ENCODE data around the gene C20orf204.

The C20orf204 gene

GRCh38 chr20:64072498-64073063 is 36.6 kb downstream of the C20orf204 start:
- no peak for DNase-seq (ENCODE audit: low read depth)

DNA sequence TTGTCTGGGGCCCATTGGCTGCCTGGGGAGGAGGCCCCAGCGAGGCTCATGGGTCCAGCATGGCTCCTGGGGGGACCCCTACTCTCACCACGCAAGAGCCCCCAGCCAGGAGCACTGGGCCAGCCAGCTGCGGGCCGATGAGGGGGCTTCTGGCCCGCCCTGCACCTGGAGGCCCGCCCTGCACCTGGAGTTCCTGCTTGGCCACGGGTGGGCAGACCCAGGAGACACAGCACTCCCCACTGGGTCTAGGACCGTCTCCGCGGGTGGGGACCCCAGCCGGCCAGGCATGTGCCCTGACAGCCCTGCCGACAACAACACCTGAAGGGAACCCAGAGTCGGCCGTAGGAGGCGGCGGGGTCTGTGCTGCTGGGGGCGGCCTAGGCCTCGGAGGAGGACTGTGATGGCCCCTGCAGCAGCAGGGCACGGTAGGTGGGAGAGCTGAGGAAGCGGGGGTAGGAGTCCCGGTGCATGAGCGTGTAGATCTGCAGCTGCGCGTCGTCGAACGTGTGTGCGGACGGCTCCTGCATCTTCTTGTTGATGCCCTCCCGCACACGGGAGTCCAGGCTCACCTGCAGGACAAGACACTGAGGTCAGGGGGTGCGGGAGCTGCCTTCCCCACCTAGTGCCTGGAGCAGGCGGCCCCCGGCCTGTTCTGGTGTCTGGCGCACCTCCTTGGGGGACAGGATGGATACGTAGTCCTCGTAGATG is 37.6 kb downstream of the C20orf204 start:
- no peak for DNase-seq (ENCODE audit: low read depth)

DNA sequence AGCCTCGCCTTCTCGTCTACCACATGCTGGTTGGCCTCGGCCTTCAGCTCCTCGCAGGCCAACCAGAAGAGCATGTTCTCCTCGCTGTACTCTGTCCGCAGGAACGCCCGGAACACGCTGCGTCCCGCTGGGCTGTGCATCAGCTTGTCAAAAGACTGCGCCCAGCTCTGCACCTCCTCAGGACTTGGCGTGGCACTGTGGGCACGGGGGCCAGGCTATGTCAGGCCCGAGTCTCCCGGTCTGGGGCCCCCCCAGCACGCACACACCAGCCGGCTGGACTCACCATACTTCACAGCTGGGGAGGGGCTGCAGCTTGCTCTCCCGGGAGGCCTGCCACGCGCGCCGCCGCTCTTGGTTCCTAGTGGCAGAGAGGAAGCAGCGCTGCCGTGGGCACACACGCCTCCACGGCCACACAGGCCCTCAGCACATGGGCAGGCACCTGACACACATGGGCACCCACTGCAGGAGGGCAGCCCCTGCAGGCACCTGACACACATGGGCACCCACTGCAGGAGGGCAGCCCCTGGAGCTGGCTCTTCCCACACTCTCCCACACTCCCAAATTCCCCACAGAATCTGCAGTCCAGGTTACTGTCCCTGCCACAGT is 38.3 kb downstream of the C20orf204 start:
- DNase-seq (ENCODE audit: low read depth), result no peak

- no peak for DNase-seq (ENCODE audit: low read depth)
Measured at GRCh38 chr20:64074963-64075362, 39.0 kb downstream of the C20orf204 start.

DNA sequence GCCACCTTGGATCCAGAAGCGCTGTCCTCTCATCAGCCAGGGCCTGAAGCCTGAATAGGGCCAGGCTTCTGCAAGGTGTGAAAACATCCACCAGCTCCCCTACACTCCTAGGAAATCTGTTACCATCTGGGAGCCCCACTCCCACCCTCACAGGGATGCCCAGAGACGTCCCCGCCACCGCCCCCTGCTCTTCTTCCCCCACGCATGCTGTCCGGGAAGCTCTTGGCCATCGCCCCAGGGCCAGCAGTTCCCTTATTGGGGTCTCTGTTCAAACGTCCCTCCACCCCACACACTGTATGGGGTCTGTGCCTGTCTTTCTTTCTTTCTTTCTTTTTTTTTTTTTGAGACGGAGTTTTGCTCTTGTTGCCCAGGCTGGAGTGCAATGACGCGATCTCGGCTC is 39.6 kb downstream of the C20orf204 start:
- no peak for DNase-seq (ENCODE audit: low read depth)

DNA sequence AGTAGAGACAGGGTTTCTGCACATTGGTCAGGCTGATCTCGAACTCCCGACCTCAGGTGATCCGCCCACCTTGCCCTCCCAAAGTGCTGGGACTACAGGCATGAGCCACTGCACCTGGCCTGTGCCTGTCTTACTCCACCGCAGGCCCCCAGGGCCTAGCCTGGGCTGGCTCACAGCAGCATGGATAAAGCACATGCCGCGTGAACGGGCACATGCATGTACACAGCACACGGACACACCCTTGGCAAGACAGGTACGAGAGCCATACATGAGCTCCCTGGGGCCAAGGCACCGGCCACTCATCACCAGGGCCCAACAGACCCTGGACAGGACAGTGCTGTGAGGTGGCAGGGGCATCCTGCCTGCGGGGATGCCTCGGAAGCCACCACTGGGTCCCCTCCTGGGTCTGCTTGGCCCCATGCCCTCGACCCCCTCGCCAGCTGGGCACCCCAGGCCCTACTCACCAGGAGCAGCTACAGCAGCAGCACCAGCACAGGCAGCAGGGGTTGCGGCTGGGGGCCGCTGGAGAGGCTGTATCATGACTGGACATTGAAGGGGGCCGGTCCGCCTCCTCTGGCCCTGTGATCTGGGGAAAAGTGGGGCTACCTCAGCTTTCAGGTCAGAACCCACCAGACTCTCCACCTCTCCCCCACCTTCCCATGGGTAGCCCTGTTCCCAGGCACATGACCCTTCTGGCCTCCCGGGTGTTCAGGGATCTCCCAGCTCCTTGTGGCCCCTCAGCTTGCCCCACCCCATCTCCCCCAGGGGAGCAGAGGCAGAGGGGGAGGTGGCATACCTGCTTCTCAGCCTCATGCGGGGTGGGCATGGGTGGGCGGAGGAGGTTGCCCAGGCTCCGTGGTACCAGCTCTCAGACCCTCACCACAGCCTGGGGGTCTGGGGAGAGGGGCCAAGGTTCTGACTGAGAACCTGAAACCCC is 40.3 kb downstream of the C20orf204 start:
- DNase-seq (ENCODE audit: low read depth), result no peak

DNA sequence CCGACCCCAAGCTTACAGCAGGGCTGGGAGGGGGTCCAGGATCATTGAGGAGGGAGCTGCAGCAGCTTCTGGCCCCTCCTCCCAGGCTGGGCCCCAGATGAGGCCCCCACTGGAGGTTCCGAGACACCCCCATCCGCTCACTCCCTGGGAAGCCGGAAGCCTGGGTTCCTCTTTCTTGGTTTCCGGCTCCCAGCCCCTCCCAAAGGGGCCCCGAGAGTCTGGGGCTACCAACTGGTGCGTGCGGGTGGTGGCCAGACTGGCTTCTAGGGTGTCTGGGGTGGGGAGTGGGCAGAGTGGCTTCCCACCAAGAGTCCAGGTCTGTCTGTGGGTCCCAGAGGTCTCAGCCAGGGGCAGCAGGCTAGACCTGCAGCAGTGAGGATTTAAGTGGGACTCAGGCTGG is 41.1 kb downstream of the C20orf204 start:
- DNase-seq (ENCODE audit: low read depth), result no peak

- DNase-seq (ENCODE audit: low read depth), result no peak
Measured at GRCh38 chr20:64077541-64077875, 41.5 kb downstream of the C20orf204 start.

DNA sequence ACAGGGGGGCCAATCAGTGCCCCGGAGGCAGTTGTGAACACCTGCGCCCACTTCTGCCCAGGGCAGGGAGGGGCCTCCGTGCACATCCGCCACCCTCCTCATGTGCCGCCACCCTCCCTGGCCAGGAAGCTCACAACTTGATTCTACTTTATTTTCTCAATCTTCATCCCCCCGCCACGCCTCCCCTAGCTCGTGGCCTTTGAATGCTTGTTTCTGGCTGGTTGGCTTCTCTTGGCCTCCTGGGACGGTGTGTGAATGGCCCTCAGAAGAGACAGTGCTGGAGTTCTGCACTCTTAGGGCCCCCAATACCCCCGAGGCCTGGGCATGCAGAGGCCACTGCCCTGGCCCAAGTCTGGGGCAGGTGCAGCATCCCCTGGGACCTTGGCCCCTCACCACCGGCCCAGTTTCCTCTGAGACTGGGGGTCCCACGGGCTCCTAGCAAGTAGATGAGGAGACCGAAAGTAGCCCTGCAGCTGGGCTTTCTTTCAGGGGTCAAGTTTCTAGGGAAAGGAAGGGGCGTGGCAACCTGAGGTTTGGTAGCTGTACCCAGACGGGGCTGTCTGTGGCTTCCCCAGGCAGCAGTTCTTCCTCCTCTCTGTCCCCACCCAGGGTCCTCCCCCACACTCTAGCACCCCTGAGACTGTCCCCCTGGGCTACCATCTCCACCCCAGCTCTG is 42.0 kb downstream of the C20orf204 start:
- no peak for DNase-seq (ENCODE audit: low read depth)

GRCh38 chr20:64078934-64079272 is 42.9 kb downstream of the C20orf204 start:
- DNase-seq (ENCODE audit: low read depth), result no peak

GRCh38 chr20:64079273-64080012 is 43.5 kb downstream of the C20orf204 start, which contains the start of gene RGS19:
Gene RGS19 (minus strand): TSS chr20:64079518. CDS start chr20:64076886, 2,632 bp downstream.
- DNase-seq (ENCODE audit: low read depth), result no peak

DNA sequence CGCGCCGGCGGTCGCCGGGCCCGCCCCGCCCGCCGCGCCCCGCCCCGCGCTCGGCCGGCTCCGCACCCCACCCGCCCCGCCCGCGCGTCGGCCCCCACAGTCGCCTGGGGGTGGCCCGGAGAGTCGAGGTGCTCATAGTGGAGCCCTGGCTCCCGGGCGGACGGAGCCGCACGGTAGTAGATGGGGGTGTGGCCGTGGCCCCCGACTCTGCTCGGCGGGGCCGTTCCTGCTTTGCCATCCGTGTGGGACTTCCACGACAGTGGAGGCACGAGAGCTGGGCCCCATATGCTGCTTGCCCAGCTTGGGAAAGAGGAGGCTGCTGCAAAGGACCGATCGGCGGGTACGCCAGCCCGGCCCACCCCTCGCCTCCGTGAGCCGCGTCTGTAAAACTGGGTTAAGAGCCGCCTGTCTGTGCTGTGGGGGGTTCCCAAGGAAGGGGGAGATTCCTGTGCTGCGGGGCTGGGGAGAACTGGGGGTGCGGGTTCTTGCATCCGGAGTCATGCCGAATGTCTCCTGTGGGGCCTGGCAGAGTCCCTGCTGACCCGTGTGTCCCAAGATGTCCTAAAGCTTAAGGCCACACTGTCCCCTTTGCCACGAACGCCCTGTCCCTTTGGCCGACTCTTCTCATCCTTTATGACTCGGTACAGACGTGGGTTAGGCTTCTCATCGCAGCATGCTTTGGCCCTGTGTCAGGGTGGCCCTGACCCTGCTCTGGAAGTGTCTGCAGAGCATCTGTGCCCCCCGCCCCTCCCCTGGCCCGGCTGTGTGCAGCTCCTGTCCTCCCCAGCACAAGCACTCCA is 44.2 kb downstream of the C20orf204 start, which contains the start of gene OPRL1:
TSS of gene OPRL1 (plus strand) at position 70 of the 800 bp plus-strand sequence. CDS start 12,639 bp downstream, outside the sequence.
- no peak for DNase-seq (ENCODE audit: low read depth)

- DNase-seq (ENCODE audit: low read depth), result no peak
Measured at GRCh38 chr20:64080813-64081623, 45.0 kb downstream of the C20orf204 start.

DNA sequence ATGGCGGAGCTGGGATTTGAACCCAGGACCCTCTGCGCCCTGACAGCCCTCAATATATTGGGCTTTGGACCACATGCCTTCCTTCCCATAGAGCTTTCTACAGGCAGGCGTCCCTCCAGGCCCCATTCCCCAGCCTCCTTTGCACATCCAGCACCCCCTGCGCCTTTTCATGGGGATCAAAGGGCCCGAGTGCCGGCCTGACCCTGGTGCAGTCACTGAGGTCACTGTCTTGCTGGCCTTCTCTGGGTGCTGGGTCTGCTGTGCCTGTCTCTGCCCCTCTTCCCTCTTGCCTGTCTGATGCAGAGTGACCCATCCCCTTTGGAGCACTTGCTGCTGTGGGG is 45.6 kb downstream of the C20orf204 start:
- no peak for DNase-seq (ENCODE audit: low read depth)

DNA sequence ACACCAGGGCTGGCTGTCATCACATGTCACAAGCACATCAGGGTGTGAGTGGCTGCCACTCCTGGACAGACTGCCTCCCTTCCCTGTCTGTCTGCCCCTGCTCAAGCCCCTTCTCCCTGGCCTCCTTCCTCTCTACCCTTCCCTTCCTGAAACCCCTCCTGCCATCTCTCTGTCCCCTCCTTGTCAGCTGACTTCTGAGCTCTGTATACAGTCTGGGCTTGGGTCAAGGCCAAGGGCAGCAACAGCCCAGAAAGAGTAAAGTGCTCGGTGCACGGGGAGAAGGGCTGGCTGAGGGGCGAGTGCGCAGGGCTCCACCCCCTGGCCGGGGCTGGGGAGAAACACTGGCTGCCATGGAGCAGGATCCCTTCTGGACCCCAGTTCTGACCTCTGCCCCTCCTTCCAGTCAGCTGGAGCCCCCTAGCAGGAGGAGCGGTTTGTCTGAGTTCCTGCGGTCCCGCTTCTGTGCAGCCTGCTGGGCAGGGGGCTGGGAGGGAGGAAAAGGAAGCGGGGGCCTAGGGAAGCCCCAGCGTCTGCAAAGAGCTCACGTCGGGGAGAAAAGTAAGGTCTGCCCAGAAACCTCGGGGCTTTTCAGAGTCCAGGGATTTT is 46.2 kb downstream of the C20orf204 start:
- DNase-seq (ENCODE audit: low read depth), result no peak

GRCh38 chr20:64082820-64083377 is 46.9 kb downstream of the C20orf204 start:
- no peak for DNase-seq (ENCODE audit: low read depth)

DNA sequence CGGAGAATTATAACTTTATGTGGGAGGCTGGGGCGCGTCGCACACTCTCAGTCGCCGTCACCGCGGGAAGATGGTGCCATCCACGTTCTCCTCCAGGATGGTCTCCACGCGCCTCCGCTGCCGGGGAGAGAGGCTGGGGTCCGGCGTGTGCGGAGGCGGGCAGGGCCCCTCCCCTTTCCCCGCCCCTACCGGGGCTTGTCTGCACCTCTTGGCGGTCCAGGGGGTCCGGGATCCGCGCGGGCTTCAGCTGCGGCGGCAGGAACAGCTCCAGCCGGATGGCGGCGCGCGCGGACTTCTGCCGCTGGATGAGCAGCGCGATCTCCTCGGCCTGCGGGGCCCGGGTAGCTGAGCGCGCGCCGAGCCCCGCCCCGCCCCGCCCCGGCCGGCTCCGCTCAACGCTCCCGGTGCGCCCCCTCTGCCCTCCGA is 47.4 kb downstream of the C20orf204 start:
- no peak for DNase-seq (ENCODE audit: low read depth)

DNA sequence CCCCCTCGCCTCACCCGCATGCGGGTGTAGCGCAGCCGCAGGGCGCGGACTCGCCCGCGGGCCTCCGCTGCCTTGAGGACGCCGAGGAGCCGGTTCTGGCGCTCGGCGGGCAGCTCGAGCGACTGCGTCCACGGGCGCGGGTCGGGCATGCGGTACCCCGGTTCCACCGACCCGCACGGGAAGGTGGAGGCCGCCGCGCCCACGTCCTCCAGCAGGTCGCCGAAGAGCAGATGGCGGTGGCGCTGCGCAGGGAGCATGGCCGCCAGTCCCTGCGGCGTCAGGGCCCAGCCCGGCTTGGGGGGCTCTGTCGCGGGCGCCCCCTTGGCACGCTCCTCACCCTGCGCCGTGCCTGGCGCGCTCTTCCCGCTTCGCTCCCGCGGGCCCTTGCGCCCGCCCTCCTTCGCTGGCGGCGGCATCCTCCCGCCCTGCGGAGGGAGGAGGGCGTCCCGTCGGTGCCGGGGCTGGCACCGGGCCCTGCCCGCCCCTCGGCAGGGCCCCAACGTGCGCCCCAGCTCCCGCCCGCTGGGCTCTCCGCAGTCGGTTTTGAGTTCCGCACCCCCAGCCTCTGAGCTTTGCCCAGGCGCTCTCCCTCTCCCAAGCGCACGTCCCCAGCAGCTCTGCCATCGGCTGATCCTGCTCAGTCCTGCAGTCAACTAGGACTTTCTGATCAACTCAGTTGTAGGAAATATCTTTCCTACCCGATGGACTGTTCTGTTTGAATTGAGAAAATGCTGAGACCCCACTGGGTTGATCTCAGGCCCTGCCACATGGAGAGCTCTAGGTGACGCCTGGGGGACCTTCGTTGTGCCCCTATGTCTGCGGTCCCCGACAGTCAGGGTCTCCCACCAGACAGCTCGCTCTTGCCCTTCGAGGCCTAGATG is 48.1 kb downstream of the C20orf204 start, which contains the start of gene LKAAEAR1:
TSS of gene LKAAEAR1 (minus strand) at position 595 of the 881 bp plus-strand sequence. CDS start at position 416, 179 bp downstream.
- DNase-seq (ENCODE audit: low read depth), result no peak

All from non-pigmented ciliary epithelial cell (primary cell).